Colonic mucosa (tissue), 4 donors: Measurements from ENCODE around the gene HSPA12A. TPM values are rescaled to one million over a fixed set of nuclear protein-coding genes. Genes with fewer than 3 reads are reported as not detected.

Experiments
- DNase-seq: peaks from one replicate; pipeline ENCODE4 v3.0.0-alpha.2; 2020
- H3K27ac ChIP-seq: fragments of 200-600 bp; one replicate; pipeline ENCODE4 v1.8.0; 2021
- H3K27me3 ChIP-seq: fragments of 200-600 bp; one replicate; pipeline ENCODE4 v1.8.0; 2021
- H3K36me3 ChIP-seq: fragments of 200-600 bp; one replicate; pipeline ENCODE4 v1.8.0; 2021
- H3K4me1 ChIP-seq: fragments of 200-600 bp; one replicate; pipeline ENCODE4 v1.8.0; 2021; ENCODE audit warnings: mild to moderate bottlenecking
- H3K4me3 ChIP-seq: fragments of 200-600 bp; one replicate; pipeline ENCODE4 v1.8.0; 2021
- H3K9ac ChIP-seq, 2 donors: one replicate each; pipeline ENCODE4 v1.7.0; 2013; ENCODE audit warnings: control low read depth in 2 of 2, low read depth in 2 of 2, low read length in 2 of 2
- H3K9me3 ChIP-seq: fragments of 200-600 bp; one replicate; pipeline ENCODE4 v1.8.0; 2021
- intact Hi-C: fragments of 100-400 bp; cut with DNase I; formaldehyde crosslinking; loops from one replicate; pipeline ENCODE4 v1.14.1; 2022
- total RNA-seq, 2 donors: library from RNA; stranded (reverse); fragmentation: NEBNext Ultra II Directional in 1 of 2; extraction: Animal tissue kit (Norgen Biotek cat#: 25700) in 1 of 2; gene quantifications; one replicate each; pipeline ENCODE4 v1.2.1, GENCODE V29; 2021
- TF ChIP-seq, protein P1 (sequence below): fragments of 200-600 bp; IDR thresholded peaks from one replicate; pipeline ENCODE4 v1.8.0; 2022; ENCODE audit warnings: antibody characterized with exemption, mild to moderate bottlenecking
- donor health status: healthy.
- donor health status: DM: no; HTN: no; CAD: no.
- donor health status: DM: no; HTN: no; CAD: no.

Gene HSPA12A
- total RNA-seq, 2 donors from 2014 or later, result 6.2 to 7.0 TPM

DNA sequence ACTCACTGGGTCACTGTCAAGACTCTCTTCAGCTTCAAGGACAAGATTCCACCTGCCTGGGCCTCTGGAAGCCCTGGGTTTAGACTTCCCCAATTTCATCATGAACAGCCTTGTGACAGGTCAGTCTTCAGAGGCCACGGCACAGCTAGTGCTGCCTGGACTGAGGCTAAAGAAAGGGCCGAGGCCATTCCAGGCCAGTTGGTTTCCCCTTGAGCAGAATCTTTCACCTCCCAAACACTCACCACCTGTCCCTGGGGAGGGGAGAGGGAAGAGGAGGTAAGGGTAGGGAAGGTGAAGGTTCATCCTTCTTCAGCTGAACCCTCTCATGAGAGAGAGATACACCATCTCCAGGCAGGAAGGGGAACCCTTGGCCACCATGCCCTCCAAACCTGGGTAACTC is 24.3 kb downstream of the HSPA12A start:
- Histone ChIP-seq H3K36me3 (no peaks in the 10 kb centered on the region), H3K27me3 (no peaks in the 10 kb centered on the region), H3K4me3 (no peak overlapping the region), H3K9me3 (no peaks in the 10 kb centered on the region), H3K27ac (no peak overlapping the region), H3K9ac (no peak overlapping the region), H3K4me1 (no peaks in the 10 kb centered on the region)
- DNase-seq, result no peak
- intact Hi-C loops, result no loop called here
- TF ChIP-seq, protein P1, sequence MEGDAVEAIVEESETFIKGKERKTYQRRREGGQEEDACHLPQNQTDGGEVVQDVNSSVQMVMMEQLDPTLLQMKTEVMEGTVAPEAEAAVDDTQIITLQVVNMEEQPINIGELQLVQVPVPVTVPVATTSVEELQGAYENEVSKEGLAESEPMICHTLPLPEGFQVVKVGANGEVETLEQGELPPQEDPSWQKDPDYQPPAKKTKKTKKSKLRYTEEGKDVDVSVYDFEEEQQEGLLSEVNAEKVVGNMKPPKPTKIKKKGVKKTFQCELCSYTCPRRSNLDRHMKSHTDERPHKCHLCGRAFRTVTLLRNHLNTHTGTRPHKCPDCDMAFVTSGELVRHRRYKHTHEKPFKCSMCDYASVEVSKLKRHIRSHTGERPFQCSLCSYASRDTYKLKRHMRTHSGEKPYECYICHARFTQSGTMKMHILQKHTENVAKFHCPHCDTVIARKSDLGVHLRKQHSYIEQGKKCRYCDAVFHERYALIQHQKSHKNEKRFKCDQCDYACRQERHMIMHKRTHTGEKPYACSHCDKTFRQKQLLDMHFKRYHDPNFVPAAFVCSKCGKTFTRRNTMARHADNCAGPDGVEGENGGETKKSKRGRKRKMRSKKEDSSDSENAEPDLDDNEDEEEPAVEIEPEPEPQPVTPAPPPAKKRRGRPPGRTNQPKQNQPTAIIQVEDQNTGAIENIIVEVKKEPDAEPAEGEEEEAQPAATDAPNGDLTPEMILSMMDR, result no peak

DNA sequence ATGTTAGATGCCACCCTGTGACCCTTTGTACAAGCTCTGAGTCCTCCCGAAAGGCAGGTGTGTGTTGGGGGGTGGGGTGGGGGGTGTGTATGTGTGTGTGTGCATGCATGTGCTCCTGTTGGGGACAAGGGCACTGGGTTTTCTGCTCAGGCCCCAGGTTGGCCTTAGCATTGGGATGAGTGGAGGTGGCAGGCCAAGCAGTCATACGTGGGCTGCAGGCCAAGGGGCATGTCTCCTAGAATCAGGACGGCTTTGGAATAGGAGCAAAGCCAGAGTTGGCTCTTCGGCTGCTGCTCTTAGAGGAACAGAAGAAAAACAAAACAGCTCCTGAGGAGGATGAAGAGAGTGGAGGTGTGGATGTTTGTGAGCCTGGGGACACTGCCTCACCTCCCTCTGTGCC is 26.0 kb downstream of the HSPA12A start:
- no peak overlapping the region for H3K4me3 ChIP-seq
- no peaks in the 10 kb centered on the region for H3K9me3 ChIP-seq
- H3K9ac ChIP-seq, result no peak overlapping the region
- no peaks in the 10 kb centered on the region for H3K27me3 ChIP-seq
- H3K27ac ChIP-seq, result no peak overlapping the region
- no peak for DNase-seq
- H3K4me1 ChIP-seq, result no peaks in the 10 kb centered on the region
- intact Hi-C loops, result no loop called here
- no peaks in the 10 kb centered on the region for H3K36me3 ChIP-seq
- TF ChIP-seq, protein P1, result no peak

DNA sequence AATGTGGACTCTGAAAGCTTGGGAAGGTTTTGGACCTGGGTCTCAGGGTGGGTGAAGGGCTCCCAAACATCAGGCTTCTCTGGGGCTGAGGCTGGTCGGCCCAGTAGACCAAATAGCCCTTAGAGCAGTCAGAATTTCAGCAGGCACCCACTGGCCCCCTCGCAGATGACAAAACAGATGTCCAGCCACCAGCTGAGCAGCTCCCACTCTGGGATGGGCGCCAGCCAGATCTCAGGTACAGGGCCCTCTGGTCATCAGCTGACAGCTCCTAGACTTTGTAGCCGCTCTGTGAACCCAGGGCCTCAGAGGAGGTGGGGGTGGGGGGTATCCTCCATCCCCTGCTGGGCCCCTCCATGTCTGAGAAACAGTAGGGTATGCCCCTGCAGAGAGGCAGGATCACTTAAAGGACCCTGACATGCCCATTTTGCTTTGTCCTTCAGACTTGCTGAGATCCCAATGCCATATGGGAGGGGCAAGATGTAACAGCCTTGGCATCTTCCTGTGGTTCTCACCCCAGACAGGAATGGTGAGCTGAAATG is 26.5 kb downstream of the HSPA12A start:
- no peaks in the 10 kb centered on the region for H3K4me1 ChIP-seq
- no peak overlapping the region for H3K9ac ChIP-seq
- no peaks in the 10 kb centered on the region for H3K9me3 ChIP-seq
- H3K36me3 ChIP-seq, result no peaks in the 10 kb centered on the region
- TF ChIP-seq, protein P1, result no peak
- no peaks in the 10 kb centered on the region for H3K27me3 ChIP-seq
- no peak overlapping the region for H3K4me3 ChIP-seq
- H3K27ac ChIP-seq, result no peak overlapping the region
- intact Hi-C loops, result no loop called here
- DNase-seq, result no peak

DNA sequence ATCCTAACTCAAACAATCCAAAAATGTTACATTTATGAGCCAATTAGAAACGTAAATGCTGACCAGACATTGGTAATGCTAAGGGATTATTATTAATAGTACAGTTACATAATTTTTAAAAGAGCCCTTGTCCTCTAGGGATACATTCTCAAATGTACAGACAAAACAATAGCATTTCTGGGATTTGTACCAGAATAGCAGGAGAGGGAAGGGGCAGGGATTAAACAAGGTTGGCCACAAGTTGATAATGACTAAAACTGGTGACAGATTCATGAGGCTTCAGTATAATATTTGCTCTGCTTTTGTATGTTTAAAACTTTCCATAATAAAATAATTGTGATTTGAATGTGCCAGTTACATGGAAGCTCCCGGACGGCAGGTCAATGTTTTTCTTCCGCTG is 27.0 kb downstream of the HSPA12A start:
- Histone ChIP-seq H3K27ac (no peak overlapping the region), H3K36me3 (no peaks in the 10 kb centered on the region), H3K27me3 (no peaks in the 10 kb centered on the region), H3K4me3 (no peak overlapping the region), H3K9me3 (no peaks in the 10 kb centered on the region), H3K4me1 (no peaks in the 10 kb centered on the region), H3K9ac (no peak overlapping the region)
- intact Hi-C loops, result no loop called here
- TF ChIP-seq, protein P1, result no peak
- DNase-seq, result no peak

DNA sequence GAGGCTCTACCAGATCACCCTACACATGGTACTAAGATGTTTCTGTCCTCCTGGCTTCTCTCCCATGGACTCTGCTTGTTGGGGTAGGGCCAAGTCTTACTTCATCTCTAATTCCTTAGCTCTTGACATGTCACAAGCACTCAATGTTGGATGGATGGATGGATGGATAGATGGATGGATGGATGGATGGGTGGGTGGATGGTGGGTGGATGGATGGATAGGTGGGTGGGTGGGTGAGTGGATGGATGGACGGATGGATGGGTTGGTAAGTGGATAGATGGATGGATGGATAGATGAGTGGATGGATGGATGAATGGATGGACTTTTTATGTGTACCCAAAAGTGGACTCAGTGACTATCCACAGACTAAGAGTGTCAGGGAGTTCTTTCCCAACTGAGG is 28.5 kb downstream of the HSPA12A start:
- Histone ChIP-seq H3K27me3 (no peaks in the 10 kb centered on the region), H3K9ac (no peak overlapping the region), H3K9me3 (no peaks in the 10 kb centered on the region), H3K4me1 (no peaks in the 10 kb centered on the region), H3K27ac (no peak overlapping the region), H3K36me3 (no peaks in the 10 kb centered on the region), H3K4me3 (no peak overlapping the region)
- DNase-seq, result no peak
- TF ChIP-seq, protein P1, result no peak
- intact Hi-C loops, result no loop called here
